ENCODE measurements around the gene MYH2.

- TF ChIP-seq EZH2phosphoT487 (IDR thresholded peaks at IDR 0.05; ENCODE audit: insufficient read depth, low read depth): no peak
- no peak for TF ChIP-seq EZH2 (IDR thresholded peaks at IDR 0.05; ENCODE audit: insufficient read depth, poor library complexity, severe bottlenecking)
Observed at GRCh38 chr17:10598621-10599020, 49.2 kb upstream of the MYH2 start.

All from GM23248 (cell line).